Endothelial cell of umbilical vein (primary cell): ENCODE data around the gene COA3. TPM values are rescaled to one million over a fixed set of nuclear protein-coding genes. Genes with fewer than 3 reads are reported as not detected.

Experiments used
- BruUV-seq: library from RNA; stranded (reverse); fragments of 400-500 nt; replicated peaks from 2 replicates; lab custom pipeline; 2021; lab: Mats Ljungman, UMichigan
- CTCF ChIA-PET: fragments of 300-600, 350-600 bp; sonication (Branson Sonifier 250); formaldehyde crosslinking; loops from one replicate; lab custom pipeline; 2021; ENCODE audit warnings: antibody characterized with exemption, inconsistent platforms; lab: Charles Lee
- POLR2A ChIA-PET: fragments of 300-600, 350-600 bp; sonication (Branson Sonifier 250); formaldehyde crosslinking; loops from one replicate; lab custom pipeline; 2021; ENCODE audit warnings: antibody characterized with exemption, inconsistent platforms; lab: Charles Lee
- DNase-seq: peaks from one replicate; pipeline ENCODE4 v3.0.0-alpha.2; 2011; ENCODE audit warnings: low read depth, low spot score
- FAIRE-seq: peaks from 2 replicates; lab custom pipeline; 2011; peaks lifted over from hg19 to GRCh38; lab: Jason Lieb, UNC
- H2AFZ ChIP-seq: 2 replicates; pipeline ENCODE4 v1.6.0; 2012; ENCODE audit warnings: low read depth, low read length, control low read depth, inconsistent platforms
- H3K27ac ChIP-seq: 2 replicates; pipeline ENCODE4 v1.5.1; 2011; ENCODE audit warnings: low read depth, mild to moderate bottlenecking, control low read depth, low read length, moderate library complexity; ENCODE audit not compliant: insufficient read depth
- H3K27me3 ChIP-seq, 2 experiments: 2 replicates each; pipeline versions ENCODE4 v1.6.0 to v1.6.1; 2011; ENCODE audit warnings: low read length in 2 of 2, mixed read lengths in 1 of 2; ENCODE audit not compliant: control insufficient read depth in 2 of 2, insufficient read depth in 2 of 2
- H3K36me3 ChIP-seq, 2 experiments: 2 replicates in 1 of 2; 3 replicates in 1 of 2; pipeline ENCODE4 v1.5.1; 2011; ENCODE audit warnings: low read length in 2 of 2, mild to moderate bottlenecking in 1 of 2, moderate library complexity in 1 of 2; ENCODE audit not compliant: control insufficient read depth in 2 of 2, insufficient read depth in 2 of 2; ENCODE audit errors: extremely low read depth in 1 of 2
- H3K4me1 ChIP-seq: 3 replicates; pipeline ENCODE4 v1.5.1; 2011; ENCODE audit warnings: mild to moderate bottlenecking, low read length; ENCODE audit not compliant: control insufficient read depth, insufficient read depth; ENCODE audit errors: extremely low read depth
- H3K4me2 ChIP-seq: 2 replicates; pipeline ENCODE4 v1.6.1; 2011; ENCODE audit warnings: low read length, control low read depth, mixed read lengths; ENCODE audit not compliant: insufficient read depth
- H3K4me3 ChIP-seq, 3 experiments: fragments of 200-600 bp in 1 of 3; sonication (generic), shearing (Covaris generic) in 1 of 3; replicated peaks in 1 of 3; 2 replicates each; pipeline ENCODE4 v1.5.1; 2011 to 2016; ENCODE audit warnings: control low read depth in 3 of 3, low read length in 3 of 3, mild to moderate bottlenecking in 2 of 3, inconsistent platforms in 1 of 3, low read depth in 1 of 3, moderate library complexity in 1 of 3; ENCODE audit not compliant: insufficient read depth in 1 of 3
- H3K79me2 ChIP-seq: 2 replicates; pipeline ENCODE4 v1.6.0; 2012; ENCODE audit warnings: low read length, inconsistent platforms; ENCODE audit not compliant: control insufficient read depth, insufficient read depth
- H3K9ac ChIP-seq: replicated peaks from 2 replicates; pipeline ENCODE3; 2011; ENCODE audit warnings: low read length, control low read depth; ENCODE audit not compliant: insufficient read depth; ENCODE audit errors: extremely low read depth
- H3K9me1 ChIP-seq: replicated peaks from 3 replicates; pipeline ENCODE4 v1.6.0; 2011; ENCODE audit warnings: mild to moderate bottlenecking, low read length; ENCODE audit not compliant: control insufficient read depth, insufficient read depth; ENCODE audit errors: extremely low read depth
- H3K9me3 ChIP-seq: replicated peaks from 2 replicates; pipeline ENCODE4 v1.5.1; 2012; ENCODE audit warnings: low read length, inconsistent platforms; ENCODE audit not compliant: control insufficient read depth, insufficient read depth
- H4K20me1 ChIP-seq: replicated peaks from 2 replicates; pipeline ENCODE3; 2011; ENCODE audit warnings: mild to moderate bottlenecking, low read length; ENCODE audit not compliant: control insufficient read depth, insufficient read depth; ENCODE audit errors: extremely low read depth
- CTCF ChIP-seq, 2 donors: IDR thresholded peaks; 1 replicate in 1 of 2; 2 replicates in 1 of 2; pipeline ENCODE4 v1.5.1; 2011; ENCODE audit warnings: low read length in 2 of 2, mild to moderate bottlenecking in 2 of 2, moderate library complexity in 2 of 2, control low read depth in 1 of 2, inconsistent platforms in 1 of 2, low read depth in 1 of 2; ENCODE audit not compliant: insufficient read depth in 1 of 2; ENCODE audit errors: extremely low read depth in 1 of 2
- EZH2 ChIP-seq: IDR thresholded peaks from 2 replicates; pipeline ENCODE4 v1.6.1; 2012; ENCODE audit warnings: borderline replicate concordance, low read depth, mild to moderate bottlenecking, moderate library complexity, low read length, inconsistent platforms; ENCODE audit not compliant: severe bottlenecking
- FOS ChIP-seq: IDR thresholded peaks from 2 replicates; pipeline ENCODE4 v1.6.1; 2011; ENCODE audit warnings: mild to moderate bottlenecking, low read length, moderate library complexity, borderline replicate concordance; ENCODE audit not compliant: insufficient read depth
- GATA2 ChIP-seq: IDR thresholded peaks from 2 replicates; pipeline ENCODE4 v1.7.0; 2011; ENCODE audit warnings: low read depth, mild to moderate bottlenecking, moderate library complexity, mixed read lengths, low read length; ENCODE audit not compliant: insufficient read length, insufficient read depth
- JUN ChIP-seq: IDR thresholded peaks from 2 replicates; pipeline ENCODE4 v1.6.1; 2011; ENCODE audit warnings: borderline replicate concordance, low read depth; ENCODE audit not compliant: insufficient read length, insufficient read depth
- MAX ChIP-seq: IDR thresholded peaks from 2 replicates; pipeline ENCODE4 v1.6.1; 2011; ENCODE audit not compliant: insufficient read depth, insufficient read length
- MYC ChIP-seq: IDR thresholded peaks from one replicate; pipeline ENCODE4 v1.6.1; 2011; ENCODE audit warnings: mild to moderate bottlenecking, low read depth, low read length
- POLR2A ChIP-seq: IDR thresholded peaks from 2 replicates; pipeline ENCODE4 v1.6.1; 2012; ENCODE audit warnings: low read depth, mild to moderate bottlenecking, control low read depth, low read length
- POLR2AphosphoS5 ChIP-seq: IDR thresholded peaks from 2 replicates; pipeline ENCODE4 v1.6.1; 2012; ENCODE audit warnings: low read depth, mild to moderate bottlenecking, control low read depth, low read length, moderate library complexity; ENCODE audit not compliant: insufficient read depth
- dilution Hi-C: fragments of 300-500 bp; cut with MboI; formaldehyde crosslinking; loops from one replicate; pipeline ENCODE4 v1.15.0; 2019; ENCODE audit warnings: low sequenced_read_pairs; ENCODE audit not compliant: extremely low pct_ligation_motif_present
- intact Hi-C: fragments of 100-400 bp; cut with micrococcal nuclease; formaldehyde crosslinking; loops from one replicate; pipeline ENCODE4 v1.10.0; 2022
- polyA plus RNA-seq, 4 experiments: library from polyadenylated mRNA; depleted of rRNA in 3 of 4; stranded (reverse) in 3 of 4; unstranded in 1 of 4; fragments of >200 nt; gene quantifications; 2 replicates each; pipeline versions ENCODE4 v1.2.1 to v1.2.3, GENCODE V29; 2011 to 2012; ENCODE audit warnings: missing spikeins in 1 of 4
- total RNA-seq: library from RNA; stranded (reverse); gene quantifications from 2 replicates; pipeline ENCODE4 v1.2.3, GENCODE V29; 2021

The COA3 gene
- total and polyA plus RNA-seq, 2 donors (not counting 3 experiments of a cell fraction or from before 2014, with no cell fraction given), result 56.6 to 126 TPM

- DNase-seq, result no peak
- no TSS peak for BruUV-seq
- Histone ChIP-seq H3K36me3 (peaks cover 0 to 2% of the 10 kb centered on the region in 2 experiments), H4K20me1 (no peaks in the 10 kb centered on the region), H3K9ac (no peak overlapping the region), H3K9me1 (no peaks in the 10 kb centered on the region), H3K27me3 (no peaks in the 10 kb centered on the region), H2AFZ (no peak overlapping the region), H3K4me3 (no peak overlapping the region), H3K79me2 (no peaks in the 10 kb centered on the region), H3K27ac (no peak overlapping the region), H3K4me2 (no peak overlapping the region), H3K9me3 (no peaks in the 10 kb centered on the region), H3K4me1 (peaks cover 11% of the 10 kb centered on the region)
- POLR2A ChIA-PET, result no interaction called here
- TF ChIP-seq POLR2A, result no peak
- TF ChIP-seq FOS, result no peak
- TF ChIP-seq CTCF (IDR thresholded peaks at IDR 0.05; ENCODE audit: extremely low read depth in 1 of 2, insufficient read depth in 1 of 2, low read depth in 1 of 2, low read length in 2 of 2), result no peak
- no peak for TF ChIP-seq EZH2
- TF ChIP-seq POLR2AphosphoS5, result no peak
- TF ChIP-seq GATA2, result no peak
- TF ChIP-seq MAX, result no peak
- no peak for TF ChIP-seq JUN
- TF ChIP-seq MYC, result no peak
- CTCF ChIA-PET, result interaction anchor here (3.2 kb wide), 1 partner anchor 33 kb away, joined by 14 read pairs; no protein-coding TSS in a partner anchor
- intact Hi-C loops (no loop called here), dilution Hi-C loops (no loop called here)
- no peak for FAIRE-seq
These were observed 2.3 kb downstream of the COA3 start for GRCh38 chr17:42796066-42796758.
